H9 (cell line): ENCODE data around the gene LGALS14. TPM values are rescaled to one million over a fixed set of nuclear protein-coding genes. Genes with fewer than 3 reads are reported as not detected.

Experiments used
- DNase-seq: peaks from one replicate; pipeline ENCODE4 v3.0.0-alpha.2; 2017
- H2AFZ ChIP-seq: one replicate; pipeline ENCODE4 v1.6.1; 2013; ENCODE audit warnings: mild to moderate bottlenecking, low read length, control low read depth, moderate library complexity
- H2AK5ac ChIP-seq: 2 replicates; pipeline ENCODE4 v1.6.1; 2013; ENCODE audit warnings: low read length, control low read depth, mixed read lengths; ENCODE audit not compliant: insufficient read length
- H2BK120ac ChIP-seq: one replicate; pipeline ENCODE4 v1.6.1; 2013; ENCODE audit warnings: low read depth, mild to moderate bottlenecking, low read length, control low read depth, inconsistent platforms; ENCODE audit not compliant: poor library complexity, severe bottlenecking
- H2BK12ac ChIP-seq: 2 replicates; pipeline ENCODE4 v1.6.1; 2013; ENCODE audit warnings: low read length, control low read depth, mixed read lengths, low read depth; ENCODE audit not compliant: insufficient read length
- H2BK15ac ChIP-seq: 2 replicates; pipeline ENCODE4 v1.6.1; 2013; ENCODE audit warnings: low read depth, low read length, control low read depth
- H2BK20ac ChIP-seq: one replicate; pipeline ENCODE4 v1.6.1; 2013; ENCODE audit warnings: low read depth, mild to moderate bottlenecking, low read length, control low read depth, inconsistent platforms; ENCODE audit not compliant: poor library complexity, severe bottlenecking
- H2BK5ac ChIP-seq: 2 replicates; pipeline ENCODE4 v1.6.1; 2013; ENCODE audit warnings: low read length, control low read depth, mixed read lengths; ENCODE audit not compliant: insufficient read length
- H3K14ac ChIP-seq: 2 replicates; pipeline ENCODE4 v1.6.1; 2013; ENCODE audit warnings: low read length, control low read depth; ENCODE audit not compliant: insufficient read depth
- H3K18ac ChIP-seq: 2 replicates; pipeline ENCODE4 v1.6.1; 2013; ENCODE audit warnings: low read depth, mild to moderate bottlenecking, mixed read lengths, low read length, control low read depth; ENCODE audit not compliant: insufficient read length
- H3K23ac ChIP-seq: 2 replicates; pipeline ENCODE4 v1.6.1; 2013; ENCODE audit warnings: low read length, control low read depth, mixed read lengths, low read depth; ENCODE audit not compliant: insufficient read length
- H3K23me2 ChIP-seq: 2 replicates; pipeline ENCODE4 v1.6.1; 2013; ENCODE audit warnings: low read depth, mild to moderate bottlenecking, mixed read lengths, low read length, control low read depth; ENCODE audit not compliant: insufficient read length, poor library complexity, severe bottlenecking
- H3K27ac ChIP-seq: 2 replicates; pipeline ENCODE4 v1.5.1; 2013; ENCODE audit warnings: low read length, control low read depth, mixed read lengths, low read depth; ENCODE audit not compliant: insufficient read length
- H3K27me3 ChIP-seq: 2 replicates; pipeline ENCODE4 v1.6.1; 2013; ENCODE audit warnings: low read length, control low read depth, inconsistent platforms; ENCODE audit not compliant: insufficient read depth
- H3K4ac ChIP-seq: 2 replicates; pipeline ENCODE4 v1.6.1; 2013; ENCODE audit warnings: low read depth, mild to moderate bottlenecking, control low read depth, inconsistent platforms, low read length, moderate library complexity
- H3K4me1 ChIP-seq: 2 replicates; pipeline ENCODE4 v1.6.1; 2013; ENCODE audit warnings: low read length, control low read depth, inconsistent platforms; ENCODE audit not compliant: insufficient read depth
- H3K4me2 ChIP-seq: 2 replicates; pipeline ENCODE4 v1.6.1; 2013; ENCODE audit warnings: low read length, control low read depth, mixed read lengths; ENCODE audit not compliant: insufficient read length, insufficient read depth
- H3K56ac ChIP-seq: 2 replicates; pipeline ENCODE4 v1.6.1; 2013; ENCODE audit warnings: low read depth, mild to moderate bottlenecking, mixed read lengths, low read length, control low read depth; ENCODE audit not compliant: insufficient read length
- H3K79me1 ChIP-seq: 2 replicates; pipeline ENCODE4 v1.6.1; 2013; ENCODE audit warnings: low read depth, mild to moderate bottlenecking, moderate library complexity, low read length, control low read depth, inconsistent platforms; ENCODE audit not compliant: insufficient read depth, poor library complexity, severe bottlenecking
- H3K79me2 ChIP-seq: 2 replicates; pipeline ENCODE4 v1.6.1; 2013; ENCODE audit warnings: low read length, control low read depth, inconsistent platforms; ENCODE audit not compliant: insufficient read depth
- H3K9ac ChIP-seq: 2 replicates; pipeline ENCODE4 v1.6.1; 2013; ENCODE audit warnings: low read length, control low read depth, mixed read lengths; ENCODE audit not compliant: insufficient read length; ENCODE audit errors: extremely low read depth
- H3K9me3 ChIP-seq: one replicate; pipeline ENCODE4 v1.6.1; 2013; ENCODE audit warnings: low read depth, low read length, inconsistent platforms; ENCODE audit not compliant: control insufficient read depth
- H3T11ph ChIP-seq: one replicate; pipeline ENCODE4 v1.6.1; 2013; ENCODE audit warnings: mild to moderate bottlenecking, low read length, control low read depth, inconsistent platforms
- H4K20me1 ChIP-seq: one replicate; pipeline ENCODE4 v1.6.1; 2013; ENCODE audit not compliant: control insufficient read depth, insufficient read length, insufficient read depth
- H4K5ac ChIP-seq: 2 replicates; pipeline ENCODE4 v1.6.1; 2013; ENCODE audit warnings: low read depth, mild to moderate bottlenecking, mixed read lengths, low read length, control low read depth; ENCODE audit not compliant: insufficient read length
- H4K8ac ChIP-seq: replicated peaks from 2 replicates; pipeline ENCODE4 v1.6.1; 2013; ENCODE audit warnings: low read length, control low read depth, mixed read lengths, low read depth; ENCODE audit not compliant: insufficient read length
- H4K91ac ChIP-seq: 2 replicates; pipeline ENCODE4 v1.6.1; 2013; ENCODE audit warnings: low read depth, mild to moderate bottlenecking, moderate library complexity, mixed read lengths, low read length, control low read depth; ENCODE audit not compliant: insufficient read length
- H3K27ac Mint-ChIP-seq, 3 experiments: 2 replicates in 2 of 3; 3 replicates in 1 of 3; pipeline ENCODE4 v1.8.0; 2020 to 2021; ENCODE audit warnings: mixed read lengths in 3 of 3, mild to moderate bottlenecking in 1 of 3, moderate library complexity in 1 of 3
- H3K27me3 Mint-ChIP-seq: 2 replicates; pipeline ENCODE4 v1.8.0; 2021; ENCODE audit warnings: low read depth, mild to moderate bottlenecking, moderate library complexity, mixed read lengths
- H3K36me3 Mint-ChIP-seq, 3 experiments: 2 replicates in 2 of 3; 3 replicates in 1 of 3; pipeline ENCODE4 v1.8.0; 2020 to 2021; ENCODE audit warnings: low read depth in 3 of 3, mixed read lengths in 3 of 3; ENCODE audit not compliant: insufficient read depth in 1 of 3
- H3K4me1 Mint-ChIP-seq, 2 experiments: 2 replicates each; pipeline ENCODE4 v1.8.0; 2020; ENCODE audit warnings: mixed read lengths in 2 of 2
- H3K4me3 Mint-ChIP-seq, 2 experiments: 2 replicates in 1 of 2; 3 replicates in 1 of 2; pipeline ENCODE4 v1.8.0; 2020 to 2021; ENCODE audit warnings: mild to moderate bottlenecking in 2 of 2, mixed read lengths in 2 of 2, moderate library complexity in 1 of 2
- H3K9me3 Mint-ChIP-seq, 2 experiments: 2 replicates in 1 of 2; 3 replicates in 1 of 2; pipeline ENCODE4 v1.8.0; 2020; ENCODE audit warnings: mild to moderate bottlenecking in 2 of 2, mixed read lengths in 2 of 2, moderate library complexity in 1 of 2
- WGBS: extraction: QIAGEN DNeasy Blood & Tissue Kit; methylation state at CpG from one replicate; pipeline ENCODE4 v1.1.7; 2013; ENCODE audit warnings: missing lambda C conversion rate, low lambda C conversion rate, mixed read lengths; ENCODE audit not compliant: insufficient read length; ENCODE audit errors: extremely low coverage; 5-methylcytosine and 5-hydroxymethylcytosine counted together
- total RNA-seq: library from RNA; stranded (reverse); gene quantifications from 2 replicates; pipeline ENCODE4 v1.2.1, GENCODE V29; 2021
- TF ChIP-seq, protein P1 (sequence below): fragments of 200-600 bp; sonication (generic); conservative IDR thresholded peaks from 3 replicates; pipeline ENCODE4 v1.8.0; 2021; ENCODE audit warnings: antibody characterized with exemption, mild to moderate bottlenecking

Gene LGALS14
- total RNA-seq, 1 experiment from 2014 or later = not detected

DNA sequence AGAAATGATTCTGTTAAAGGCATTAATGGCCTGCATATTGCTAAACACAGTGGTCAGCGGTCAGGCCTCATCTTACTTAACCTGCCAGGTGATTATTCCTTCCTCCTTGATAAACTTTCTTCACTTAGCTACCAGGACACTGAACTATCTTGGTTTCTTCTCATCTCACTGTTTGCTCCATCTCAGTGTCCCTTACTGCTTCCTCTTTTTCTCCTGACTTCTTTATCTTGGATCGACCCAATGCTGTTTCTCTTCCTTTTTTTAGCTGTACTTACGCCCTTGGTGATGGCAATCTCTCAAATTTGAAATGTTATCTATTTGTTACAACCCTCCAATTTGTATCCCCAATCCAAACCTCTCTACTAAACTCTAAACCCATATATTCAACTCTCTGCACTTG lies 41.4 kb downstream of the LGALS14 start:
- Mint-ChIP-seq H3K36me3 (no peaks in the 10 kb centered on the region), H3K9me3 (no peaks in the 10 kb centered on the region), H3K4me3 (no peak overlapping the region), H3K27ac (no peak overlapping the region), H3K27me3 (peaks cover 13% of the 10 kb centered on the region; the same call in 1 of the 2 replicates), H3K4me1 (no peaks in the 10 kb centered on the region; a peak in 1 of 4 replicates)
- no peak overlapping the region for H4K8ac ChIP-seq
- no peak overlapping the region for H2BK12ac ChIP-seq
- WGBS = no CpG with 5 or more reads among the region's 3 CpGs
- no peak overlapping the region for H2BK15ac ChIP-seq
- H2AFZ ChIP-seq = no peak overlapping the region
- no peaks in the 10 kb centered on the region for H3K4me1 ChIP-seq
- no peak overlapping the region for H2BK20ac ChIP-seq
- no peak overlapping the region for H2AK5ac ChIP-seq
- no peak overlapping the region for H2BK120ac ChIP-seq
- H3K4ac ChIP-seq = no peak overlapping the region
- no peak for DNase-seq
- H3T11ph ChIP-seq = no peak overlapping the region
- H3K79me1 ChIP-seq = no peaks in the 10 kb centered on the region
- no peak overlapping the region for H3K27ac ChIP-seq
- no peak overlapping the region for H4K91ac ChIP-seq
- H3K9me3 ChIP-seq = no peaks in the 10 kb centered on the region
- H4K5ac ChIP-seq = no peak overlapping the region
- H3K18ac ChIP-seq = no peak overlapping the region
- H2BK5ac ChIP-seq = no peak overlapping the region
- H3K27me3 ChIP-seq = no peaks in the 10 kb centered on the region
- TF ChIP-seq, protein P1, sequence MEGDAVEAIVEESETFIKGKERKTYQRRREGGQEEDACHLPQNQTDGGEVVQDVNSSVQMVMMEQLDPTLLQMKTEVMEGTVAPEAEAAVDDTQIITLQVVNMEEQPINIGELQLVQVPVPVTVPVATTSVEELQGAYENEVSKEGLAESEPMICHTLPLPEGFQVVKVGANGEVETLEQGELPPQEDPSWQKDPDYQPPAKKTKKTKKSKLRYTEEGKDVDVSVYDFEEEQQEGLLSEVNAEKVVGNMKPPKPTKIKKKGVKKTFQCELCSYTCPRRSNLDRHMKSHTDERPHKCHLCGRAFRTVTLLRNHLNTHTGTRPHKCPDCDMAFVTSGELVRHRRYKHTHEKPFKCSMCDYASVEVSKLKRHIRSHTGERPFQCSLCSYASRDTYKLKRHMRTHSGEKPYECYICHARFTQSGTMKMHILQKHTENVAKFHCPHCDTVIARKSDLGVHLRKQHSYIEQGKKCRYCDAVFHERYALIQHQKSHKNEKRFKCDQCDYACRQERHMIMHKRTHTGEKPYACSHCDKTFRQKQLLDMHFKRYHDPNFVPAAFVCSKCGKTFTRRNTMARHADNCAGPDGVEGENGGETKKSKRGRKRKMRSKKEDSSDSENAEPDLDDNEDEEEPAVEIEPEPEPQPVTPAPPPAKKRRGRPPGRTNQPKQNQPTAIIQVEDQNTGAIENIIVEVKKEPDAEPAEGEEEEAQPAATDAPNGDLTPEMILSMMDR = no peak
- H3K4me2 ChIP-seq = no peak overlapping the region
- H3K23ac ChIP-seq = no peak overlapping the region
- H3K79me2 ChIP-seq = no peaks in the 10 kb centered on the region
- no peaks in the 10 kb centered on the region for H3K23me2 ChIP-seq
- H3K9ac ChIP-seq = no peak overlapping the region
- H4K20me1 ChIP-seq = no peaks in the 10 kb centered on the region
- no peak overlapping the region for H3K56ac ChIP-seq
- H3K14ac ChIP-seq = no peak overlapping the region
